GM19452 (cell line): ENCODE measurements around the gene PKIG.
A peak's percentile ranks its signal among the peaks of the same experiment; 100 is the strongest.
"Not testable (repeated sequence)": the region's sequence is repeated elsewhere in the genome, so short reads cannot be mapped to it uniquely, and the experiment has no call there.

Experiments used
- ATAC-seq: cut with Tn5 transposase; IDR thresholded peaks from one replicate; pipeline ENCODE4 v1.9.1; 2021; ENCODE audit not compliant: unreplicated experiment

The PKIG gene

GRCh38 chr20:44571362-44571988 is 10.9 kb upstream of the PKIG start:
- no peak for ATAC-seq

DNA sequence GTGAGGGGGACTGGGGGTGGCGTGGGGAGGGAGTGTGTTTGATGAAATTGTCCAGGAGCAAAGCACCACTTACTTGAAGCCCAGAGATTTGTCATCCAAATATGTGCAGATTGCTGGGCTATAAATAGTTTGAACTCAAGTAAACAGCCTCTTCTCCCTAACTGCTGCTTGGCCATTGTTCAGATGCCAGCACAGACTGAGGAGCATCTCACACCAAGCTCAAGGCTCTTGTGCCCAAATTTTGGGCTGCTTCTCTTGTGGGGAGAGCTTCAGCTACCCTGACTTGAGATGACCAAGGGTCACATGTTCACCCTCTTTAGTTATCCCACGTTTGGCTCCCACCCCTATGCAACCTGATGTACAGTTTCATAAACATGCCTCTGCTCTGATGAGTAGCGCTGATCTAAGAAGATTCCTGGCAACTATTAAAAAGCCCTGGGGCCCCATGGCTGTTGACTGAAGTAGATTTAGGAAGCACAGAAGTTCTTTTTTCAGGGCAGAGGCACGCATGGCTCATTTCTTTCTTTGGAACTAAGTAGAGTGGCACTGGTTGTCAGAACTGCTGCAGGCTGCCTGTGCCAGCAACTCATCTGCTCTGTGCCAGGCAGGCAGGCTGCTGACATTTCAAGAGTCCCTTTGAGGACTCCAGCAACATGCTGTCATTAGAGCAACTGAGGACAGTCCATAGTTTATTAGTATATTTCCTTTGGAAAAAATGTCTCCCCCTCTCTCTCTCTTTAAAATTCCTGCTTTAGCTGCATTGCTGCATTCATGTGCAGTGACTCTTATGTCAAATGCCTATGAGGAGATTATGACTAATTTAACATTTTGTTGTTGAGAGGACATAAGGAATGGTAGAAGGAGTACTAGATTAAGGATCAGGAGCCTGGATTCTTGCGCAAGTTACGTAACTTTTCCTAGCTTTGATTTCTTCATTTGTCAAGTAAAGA is 9.6 kb upstream of the PKIG start:
- no peak for ATAC-seq

- no peak for ATAC-seq
Observed at GRCh38 chr20:44573501-44573869, 8.9 kb upstream of the PKIG start.

DNA sequence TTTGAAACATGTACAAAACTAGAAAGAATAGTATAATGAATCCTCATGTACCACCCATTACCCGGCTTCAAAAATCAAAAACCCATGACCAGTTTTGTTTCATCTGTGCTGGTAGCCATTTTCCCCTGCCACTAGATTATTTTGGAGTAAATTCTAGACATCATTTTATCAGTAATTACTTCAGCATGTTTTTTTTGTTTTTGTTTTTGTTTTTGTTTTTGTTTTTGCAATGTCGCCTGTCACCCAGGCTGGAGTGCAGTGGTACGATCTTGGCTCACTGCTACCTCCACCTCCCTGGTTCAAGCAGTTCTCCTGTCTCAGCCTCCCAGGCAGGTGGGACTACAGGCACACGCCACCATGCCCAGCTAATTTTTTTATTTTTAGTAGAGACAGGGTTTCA is 8.0 kb upstream of the PKIG start:
- no peak for ATAC-seq

- no peak for ATAC-seq
Observed at GRCh38 chr20:44576297-44576696, 6.1 kb upstream of the PKIG start.

- ATAC-seq = no peak
Observed at GRCh38 chr20:44579313-44580081, 2.9 kb upstream of the PKIG start.

DNA sequence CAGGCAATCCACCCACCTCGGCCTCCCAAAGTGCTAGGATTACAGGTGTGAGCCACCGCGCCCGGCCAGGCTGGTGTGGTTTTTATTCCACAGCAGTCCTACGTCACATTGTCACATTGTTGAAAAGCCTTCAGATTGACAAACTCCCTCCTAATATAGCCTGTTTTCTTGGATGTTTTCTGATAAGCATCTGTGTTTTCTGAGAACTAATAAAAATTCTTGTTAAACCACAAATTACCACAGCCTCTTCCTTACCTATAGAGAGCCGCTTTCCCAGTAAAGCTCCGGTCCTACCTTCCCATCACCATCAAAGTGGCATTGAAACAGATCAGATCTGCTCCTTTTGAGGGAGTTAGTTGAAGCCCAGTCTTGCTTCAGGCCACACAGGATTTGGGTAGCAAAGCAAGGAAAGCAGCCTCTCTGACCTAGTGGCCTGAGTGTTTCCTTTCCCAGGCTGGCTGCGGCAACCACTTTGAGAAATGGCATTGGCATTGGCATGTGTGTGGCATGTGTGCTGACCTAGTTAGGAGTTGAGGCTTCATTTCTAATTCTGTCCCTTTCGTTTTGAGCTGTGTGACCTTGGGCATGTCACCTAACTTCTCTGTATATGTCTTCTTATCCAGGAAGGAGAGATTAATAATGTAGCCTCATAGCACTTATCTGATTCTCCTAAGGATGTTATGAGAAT is 1.7 kb upstream of the PKIG start:
- no peak for ATAC-seq

DNA sequence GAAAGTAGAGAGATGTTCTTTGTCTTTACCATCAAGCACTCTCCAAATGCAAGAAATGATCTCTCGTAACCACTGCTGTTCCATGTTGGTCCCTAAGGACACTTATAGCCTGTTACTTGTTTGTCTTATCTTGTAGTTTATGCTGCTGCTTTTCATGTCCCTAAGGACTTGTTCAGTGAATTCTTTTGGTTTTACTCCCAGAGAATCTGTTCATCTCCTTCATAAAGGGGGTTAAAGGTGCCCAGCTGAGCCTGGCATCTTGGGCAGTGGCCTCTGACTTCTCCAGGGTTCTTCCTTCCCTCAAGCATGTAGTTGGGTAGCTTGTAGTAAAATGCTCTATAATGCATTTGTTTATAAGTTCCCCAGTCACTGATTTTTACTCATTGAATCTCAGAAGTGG is 864 bp upstream of the PKIG start:
- no peak for ATAC-seq

GRCh38 chr20:44583157-44583556 is 778 bp downstream of the PKIG start:
- ATAC-seq = no peak

- no peak for ATAC-seq
Observed at GRCh38 chr20:44584162-44584561, 1.8 kb downstream of the PKIG start.

DNA sequence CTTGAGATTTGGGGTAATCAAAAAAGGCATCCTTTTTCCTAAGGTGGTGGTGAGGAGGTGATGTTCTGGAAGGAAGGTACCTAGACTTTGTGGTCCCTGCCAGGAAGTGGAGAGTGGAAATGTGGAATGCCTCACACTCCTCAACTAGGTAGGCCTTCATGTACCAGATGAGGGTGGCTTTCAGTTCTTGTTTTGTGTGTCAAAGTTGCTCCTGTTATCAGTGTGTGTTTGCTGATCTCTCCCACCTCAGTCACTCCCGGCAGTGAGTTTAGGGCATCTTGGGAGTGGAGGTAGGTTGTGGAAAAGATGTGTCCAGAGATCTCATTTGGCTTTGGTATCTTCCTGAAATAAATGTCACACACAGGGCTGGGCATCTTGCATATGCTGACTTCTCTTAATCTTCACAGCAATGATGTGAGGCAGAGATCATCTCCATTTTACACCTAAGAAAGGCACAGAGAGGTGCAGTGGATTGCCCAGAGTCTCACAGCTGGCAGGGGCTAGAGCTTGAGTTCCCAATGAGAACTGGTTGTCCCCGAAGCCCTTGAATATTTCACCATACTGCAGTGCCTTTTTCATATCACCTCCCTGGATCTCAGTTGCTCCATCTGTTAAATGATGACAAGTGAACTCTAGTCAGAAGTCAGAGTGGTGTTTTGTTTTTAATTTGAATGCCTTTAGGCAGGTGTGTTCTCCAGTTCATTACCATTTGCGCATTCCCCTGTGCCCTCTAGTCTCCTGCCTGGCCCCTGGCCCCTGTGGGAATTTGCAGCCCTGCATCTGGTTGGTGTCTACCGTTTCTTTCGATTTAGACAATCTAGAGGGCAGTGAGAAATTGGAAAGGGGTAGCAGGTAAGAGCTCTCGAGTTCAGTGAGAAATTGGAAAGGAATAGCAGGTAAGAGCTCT is 2.9 kb downstream of the PKIG start:
- no peak for ATAC-seq

- peak; percentile 71 for ATAC-seq
Observed at GRCh38 chr20:44586289-44586911, 4.0 kb downstream of the PKIG start.

- no peak for ATAC-seq
Observed at GRCh38 chr20:44587035-44587980, 4.9 kb downstream of the PKIG start.

DNA sequence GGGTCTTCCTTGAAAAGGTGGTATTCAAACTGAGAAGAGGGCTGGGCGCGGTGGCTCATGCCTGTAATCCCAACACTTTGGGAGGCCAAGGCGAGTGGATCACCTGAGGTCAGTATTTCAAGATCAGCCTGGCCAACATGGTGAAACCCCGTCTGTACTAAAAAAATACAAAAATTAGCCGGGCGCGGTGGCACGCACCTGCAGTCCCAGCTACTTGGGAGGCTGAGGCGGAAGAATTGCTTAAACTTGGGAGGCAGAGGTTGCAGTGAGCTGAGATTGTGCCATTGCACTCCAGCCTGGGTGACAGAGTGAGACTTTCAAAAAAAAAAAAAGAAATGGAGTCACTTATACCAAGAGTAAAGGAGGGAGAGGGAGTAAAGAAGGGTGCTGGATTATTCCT is 5.9 kb downstream of the PKIG start:
- ATAC-seq = not testable (repeated sequence)

- no peak for ATAC-seq
Observed at GRCh38 chr20:44589537-44589936, 7.2 kb downstream of the PKIG start.

GRCh38 chr20:44590980-44591778 is 8.8 kb downstream of the PKIG start:
- ATAC-seq = no peak

DNA sequence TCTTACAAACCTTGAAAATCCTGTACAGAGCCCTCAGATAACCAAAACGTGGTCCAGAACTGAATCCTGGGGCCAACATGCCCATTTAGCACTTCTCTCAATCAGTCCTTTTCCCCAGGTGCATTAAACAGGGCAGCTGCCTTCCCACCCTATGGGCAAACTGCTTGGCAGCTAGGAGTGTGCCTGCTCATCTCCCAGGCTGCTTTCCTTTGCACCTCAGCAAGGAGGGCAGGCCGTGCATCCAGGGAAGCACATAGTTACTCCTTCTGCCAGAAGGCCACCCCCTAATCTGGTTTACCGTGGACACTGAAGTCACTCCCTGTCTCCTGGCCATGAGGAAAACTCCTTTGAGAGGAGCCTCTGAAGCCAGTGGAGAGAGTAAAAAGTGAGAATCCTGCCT is 10.0 kb downstream of the PKIG start:
- ATAC-seq = no peak

GRCh38 chr20:44593751-44594150 is 11.4 kb downstream of the PKIG start:
- no peak for ATAC-seq
